Measurements from ENCODE around the gene CNKSR1.

CNKSR1 gene

DNA sequence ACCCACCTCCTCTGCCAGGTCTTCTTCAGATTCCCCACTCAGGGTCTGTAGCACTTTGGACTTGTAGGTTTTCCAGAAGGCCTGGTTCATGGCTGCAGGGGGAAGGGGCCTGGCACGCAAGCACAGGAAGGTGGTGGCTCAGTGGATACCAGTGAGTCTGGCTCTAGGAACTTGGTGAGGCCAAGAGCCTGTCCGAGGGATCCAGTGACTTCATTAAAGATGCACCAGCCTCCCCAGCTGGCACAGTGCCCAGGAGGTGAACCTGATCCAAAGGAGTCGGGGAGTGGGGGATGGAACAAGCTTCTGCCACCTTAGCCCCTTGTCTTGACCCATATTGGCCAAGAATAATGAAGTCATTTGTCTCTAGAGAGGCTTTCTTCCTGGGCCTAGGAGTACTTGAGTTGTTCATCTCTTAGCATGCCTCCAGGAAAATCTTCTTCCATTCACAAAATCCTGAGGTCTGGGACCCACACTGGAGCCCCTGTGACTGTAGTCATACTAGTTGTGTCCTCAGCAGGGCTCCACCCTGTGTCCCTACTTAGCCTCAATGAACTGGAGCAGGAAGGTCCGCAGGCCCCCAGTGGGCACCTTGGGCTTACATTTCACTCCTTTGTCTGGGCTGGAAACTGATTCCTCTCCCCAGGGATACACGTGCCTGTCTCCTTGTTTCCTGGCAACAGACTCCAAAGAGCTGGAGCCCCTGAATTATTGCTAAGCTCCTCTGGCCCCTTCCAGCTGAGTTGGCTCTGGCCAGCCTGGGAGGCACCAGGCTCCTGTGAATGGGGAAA lies 8.7 kb upstream of the CNKSR1 start, which contains the start of gene C1orf232:
TSS of gene C1orf232 (minus strand) at position 554 of the 788 bp plus-strand sequence. CDS start at position 90, 464 bp downstream.
- H3K9ac ChIP-seq (ENCODE audit: insufficient read length, low read depth), result peak within 1 kb of the TSS; percentile 95
- no peak for DNase-seq (ENCODE audit: low read depth, low spot score)
- peak within 1 kb of the TSS; percentile 95 for H3K4me3 ChIP-seq (ENCODE audit: insufficient read length, low read depth)
- H3K4me1 ChIP-seq (ENCODE audit: insufficient read depth, insufficient read length), result peaks cover 37% of the 10 kb centered on the region
- TF ChIP-seq YY1 (IDR thresholded peaks at IDR 0.05; ENCODE audit: insufficient read depth, insufficient read length) (no peak), ZNF274 (IDR thresholded peaks at IDR 0.05; ENCODE audit: low read depth, low read length) (no peak), SUZ12 (IDR thresholded peaks at IDR 0.05; ENCODE audit: extremely low read depth, insufficient read depth, insufficient read length) (no peak)
- peaks cover 34% of the 10 kb centered on the region for H3K27me3 ChIP-seq (ENCODE audit: insufficient read depth, insufficient read length)
- no peaks in the 10 kb centered on the region for H3K9me3 ChIP-seq (ENCODE audit: insufficient read depth, low read length)
- peaks cover 22% of the 10 kb centered on the region for H3K36me3 ChIP-seq (ENCODE audit: insufficient read depth, insufficient read length, low read length)

DNA sequence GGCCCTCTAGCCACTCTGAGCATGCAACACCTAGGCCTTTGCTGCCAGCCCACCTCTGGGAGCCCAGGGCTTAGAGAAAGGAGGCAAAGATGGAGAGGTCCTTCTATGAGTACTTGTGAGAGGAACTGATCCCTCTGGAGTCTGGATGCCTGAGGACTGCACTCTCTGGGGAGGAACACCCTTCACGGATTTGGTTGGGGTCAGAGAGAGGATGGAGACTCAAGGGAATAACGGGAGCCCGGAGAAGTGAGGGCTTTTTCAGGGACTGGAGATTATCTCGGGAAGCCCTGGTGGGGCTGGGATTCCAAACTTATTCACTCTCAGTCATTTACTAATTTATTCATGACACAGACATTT lies 8.1 kb upstream of the CNKSR1 start:
- H3K4me3 ChIP-seq (ENCODE audit: insufficient read length, low read depth), result no peak overlapping the region
- H3K9ac ChIP-seq (ENCODE audit: insufficient read length, low read depth), result no peak overlapping the region

DNA sequence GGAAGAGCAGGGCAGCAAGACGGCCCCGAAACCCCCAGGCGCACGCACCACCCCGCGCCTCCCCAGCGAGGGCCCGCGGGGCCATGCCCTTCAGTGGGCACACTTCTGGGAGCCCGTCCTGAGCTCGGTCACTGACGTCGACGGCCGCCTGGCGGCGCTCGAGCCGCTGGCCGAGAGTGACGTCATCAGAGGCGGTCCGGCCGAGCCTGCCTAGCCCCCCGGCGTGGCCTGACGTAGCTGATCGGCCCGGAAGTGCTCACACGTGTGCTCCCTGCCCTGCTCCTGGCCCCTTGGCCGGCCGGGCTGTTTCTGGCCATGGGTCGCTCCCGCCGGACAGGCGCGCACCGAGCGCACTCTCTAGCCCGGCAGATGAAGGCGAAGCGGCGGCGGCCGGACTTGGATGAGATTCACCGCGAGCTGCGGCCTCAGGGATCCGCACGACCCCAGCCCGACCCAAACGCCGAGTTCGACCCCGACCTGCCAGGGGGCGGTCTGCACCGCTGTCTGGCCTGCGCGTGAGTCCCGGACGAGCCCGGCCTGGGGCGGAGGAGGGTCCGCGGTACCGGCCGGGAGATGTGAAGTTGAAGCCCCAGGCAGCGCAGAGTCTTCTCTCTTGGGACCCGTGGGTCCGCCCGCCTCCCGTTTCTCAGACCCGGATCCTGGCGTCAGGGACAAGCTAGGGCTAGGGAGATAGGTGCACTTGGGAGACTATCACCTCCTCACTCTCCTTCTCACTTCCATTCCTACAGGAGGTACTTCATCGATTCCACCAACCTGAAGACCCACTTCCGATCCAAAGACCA lies 7.4 kb upstream of the CNKSR1 start, which contains the start of gene ZNF593:
TSS of gene ZNF593 (plus strand) at position 240 of the 803 bp plus-strand sequence. CDS start at position 316, 76 bp downstream.
- peak; percentile 90 for DNase-seq (ENCODE audit: low read depth, low spot score)
- Histone ChIP-seq H3K27me3 (ENCODE audit: insufficient read depth, insufficient read length) (peaks cover 29% of the 10 kb centered on the region), H3K4me1 (ENCODE audit: insufficient read depth, insufficient read length) (peaks cover 32% of the 10 kb centered on the region), H3K9me3 (ENCODE audit: insufficient read depth, low read length) (no peaks in the 10 kb centered on the region), H3K9ac (ENCODE audit: insufficient read length, low read depth) (peak within 1 kb of the TSS; percentile 95), H3K4me3 (ENCODE audit: insufficient read length, low read depth) (peak within 1 kb of the TSS; percentile 95), H3K36me3 (ENCODE audit: insufficient read depth, insufficient read length, low read length) (peaks cover 24% of the 10 kb centered on the region)
- no peak for TF ChIP-seq ZNF274 (IDR thresholded peaks at IDR 0.05; ENCODE audit: low read depth, low read length)
- no peak for TF ChIP-seq SUZ12 (IDR thresholded peaks at IDR 0.05; ENCODE audit: extremely low read depth, insufficient read depth, insufficient read length)
- TF ChIP-seq YY1 (IDR thresholded peaks at IDR 0.05; ENCODE audit: insufficient read depth, insufficient read length), result no peak

More for the DNA sequence above, 8.1 kb upstream of the CNKSR1 start:
- no peak for DNase-seq (ENCODE audit: low read depth, low spot score)
- H3K9me3 ChIP-seq (ENCODE audit: insufficient read depth, low read length), result no peaks in the 10 kb centered on the region
- peaks cover 29% of the 10 kb centered on the region for H3K27me3 ChIP-seq (ENCODE audit: insufficient read depth, insufficient read length)
- no peak for TF ChIP-seq SUZ12 (IDR thresholded peaks at IDR 0.05; ENCODE audit: extremely low read depth, insufficient read depth, insufficient read length)
- no peak for TF ChIP-seq YY1 (IDR thresholded peaks at IDR 0.05; ENCODE audit: insufficient read depth, insufficient read length)
- no peak for TF ChIP-seq ZNF274 (IDR thresholded peaks at IDR 0.05; ENCODE audit: low read depth, low read length)
- peaks cover 24% of the 10 kb centered on the region for H3K36me3 ChIP-seq (ENCODE audit: insufficient read depth, insufficient read length, low read length)
- peaks cover 32% of the 10 kb centered on the region for H3K4me1 ChIP-seq (ENCODE audit: insufficient read depth, insufficient read length)

DNA sequence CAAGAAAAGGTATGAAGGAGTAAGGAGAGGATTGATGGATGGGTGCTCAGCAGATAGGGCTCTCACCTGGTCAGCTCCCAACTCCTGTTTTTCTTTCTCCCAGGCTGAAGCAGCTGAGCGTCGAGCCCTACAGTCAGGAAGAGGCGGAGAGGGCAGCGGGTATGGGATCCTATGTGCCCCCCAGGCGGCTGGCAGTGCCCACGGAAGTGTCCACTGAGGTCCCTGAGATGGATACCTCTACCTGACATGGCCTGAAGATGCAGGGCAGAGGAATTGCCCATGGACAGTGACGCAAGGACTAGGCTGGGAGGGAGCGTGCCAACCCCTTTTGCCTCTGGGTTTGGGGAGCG lies 6.8 kb upstream of the CNKSR1 start:
- peaks cover 24% of the 10 kb centered on the region for H3K36me3 ChIP-seq (ENCODE audit: insufficient read depth, insufficient read length, low read length)
- H3K9me3 ChIP-seq (ENCODE audit: insufficient read depth, low read length), result no peaks in the 10 kb centered on the region
- H3K4me1 ChIP-seq (ENCODE audit: insufficient read depth, insufficient read length), result peaks cover 32% of the 10 kb centered on the region
- peak overlapping the region; percentile 95 for H3K4me3 ChIP-seq (ENCODE audit: insufficient read length, low read depth)
- no peak for DNase-seq (ENCODE audit: low read depth, low spot score)
- H3K27me3 ChIP-seq (ENCODE audit: insufficient read depth, insufficient read length), result peaks cover 29% of the 10 kb centered on the region
- TF ChIP-seq YY1 (IDR thresholded peaks at IDR 0.05; ENCODE audit: insufficient read depth, insufficient read length) (no peak), ZNF274 (IDR thresholded peaks at IDR 0.05; ENCODE audit: low read depth, low read length) (no peak), SUZ12 (IDR thresholded peaks at IDR 0.05; ENCODE audit: extremely low read depth, insufficient read depth, insufficient read length) (no peak)
- peak overlapping the region; percentile 95 for H3K9ac ChIP-seq (ENCODE audit: insufficient read length, low read depth)

DNA sequence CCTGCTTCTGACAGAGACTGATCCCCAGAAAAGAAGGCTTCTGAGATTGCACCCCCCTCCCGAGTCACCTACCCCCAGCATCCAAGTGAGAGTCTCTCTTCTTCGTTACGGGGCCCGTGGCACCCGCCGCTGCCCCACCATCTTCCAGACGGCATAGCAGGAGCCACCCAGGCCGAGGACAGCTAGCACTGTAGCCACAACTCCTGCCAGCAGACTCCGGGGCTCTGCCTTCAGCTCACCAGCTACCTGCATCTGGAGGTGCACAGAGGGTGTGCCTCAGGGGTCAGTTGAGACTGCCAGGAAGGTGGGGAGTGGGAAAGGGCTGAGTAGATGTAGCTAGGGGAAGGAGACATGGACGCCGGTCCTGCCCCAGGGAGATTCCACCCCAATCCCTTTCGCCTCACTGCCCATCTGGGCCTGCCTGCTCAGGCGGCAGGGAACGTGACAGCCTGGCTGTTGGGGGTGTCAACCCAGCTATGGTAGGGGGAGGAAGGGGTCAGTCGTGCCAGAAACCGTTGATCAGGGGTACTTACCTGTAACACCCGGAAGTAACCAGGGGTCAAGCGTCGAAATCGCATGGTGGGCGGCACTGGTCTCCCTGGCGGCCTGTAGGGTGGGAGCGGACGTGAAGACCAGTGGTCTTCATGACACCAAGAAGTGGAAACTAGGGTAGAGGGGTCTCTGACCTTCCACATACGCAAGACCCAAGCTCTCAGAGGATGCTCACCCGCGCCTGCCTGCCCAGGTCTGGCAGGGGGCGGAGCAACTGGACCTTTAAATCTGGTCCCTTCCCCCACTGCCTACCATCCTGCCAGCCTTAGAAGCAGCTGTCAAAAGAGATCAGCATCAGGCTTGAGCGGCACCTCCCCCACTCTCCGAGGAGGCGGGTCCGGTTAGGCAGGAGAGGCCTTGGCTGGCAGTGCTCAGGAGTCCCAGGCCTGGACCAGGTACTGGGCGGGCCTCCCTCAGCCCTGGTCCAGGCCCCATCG lies 5.9 kb upstream of the CNKSR1 start, which contains the start of gene ZNF593OS:
TSS of gene ZNF593OS (minus strand) at position 749 of the 989 bp plus-strand sequence. CDS start at position 578, 171 bp downstream.
- Histone ChIP-seq H3K9me3 (ENCODE audit: insufficient read depth, low read length) (no peaks in the 10 kb centered on the region), H3K27me3 (ENCODE audit: insufficient read depth, insufficient read length) (peaks cover 21% of the 10 kb centered on the region), H3K36me3 (ENCODE audit: insufficient read depth, insufficient read length, low read length) (peaks cover 24% of the 10 kb centered on the region), H3K4me3 (ENCODE audit: insufficient read length, low read depth) (peak within 1 kb of the TSS; percentile 95), H3K9ac (ENCODE audit: insufficient read length, low read depth) (peak within 1 kb of the TSS; percentile 95), H3K4me1 (ENCODE audit: insufficient read depth, insufficient read length) (peaks cover 25% of the 10 kb centered on the region)
- no peak for TF ChIP-seq YY1 (IDR thresholded peaks at IDR 0.05; ENCODE audit: insufficient read depth, insufficient read length)
- TF ChIP-seq SUZ12 (IDR thresholded peaks at IDR 0.05; ENCODE audit: extremely low read depth, insufficient read depth, insufficient read length), result no peak
- no peak for DNase-seq (ENCODE audit: low read depth, low spot score)

DNA sequence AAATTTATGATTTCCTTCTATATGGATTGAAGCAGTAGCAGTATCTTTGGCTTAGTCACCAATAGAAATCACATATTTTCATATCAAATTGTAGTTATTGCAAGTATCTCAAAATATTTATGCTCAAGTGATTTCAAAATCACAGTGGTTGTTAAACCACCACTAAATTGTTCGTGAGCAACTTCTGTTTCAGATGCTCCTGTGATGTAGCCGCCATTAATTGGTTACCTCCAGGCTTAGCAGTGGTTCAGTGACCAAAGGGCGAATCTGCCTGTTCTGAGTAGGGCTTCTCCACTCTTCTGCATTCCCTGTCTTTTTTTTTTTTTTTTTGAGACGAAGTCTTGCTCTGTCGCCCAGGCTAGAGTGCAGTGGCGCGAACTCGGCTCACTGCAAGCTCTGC lies 1.9 kb upstream of the CNKSR1 start:
- Histone ChIP-seq H3K27me3 (ENCODE audit: insufficient read depth, insufficient read length) (no peaks in the 10 kb centered on the region), H3K9ac (ENCODE audit: insufficient read length, low read depth) (no peak overlapping the region), H3K9me3 (ENCODE audit: insufficient read depth, low read length) (no peaks in the 10 kb centered on the region), H3K4me3 (ENCODE audit: insufficient read length, low read depth) (no peak overlapping the region), H3K36me3 (ENCODE audit: insufficient read depth, insufficient read length, low read length) (peaks cover 42% of the 10 kb centered on the region), H3K4me1 (ENCODE audit: insufficient read depth, insufficient read length) (peaks cover 25% of the 10 kb centered on the region)
- no peak for TF ChIP-seq YY1 (IDR thresholded peaks at IDR 0.05; ENCODE audit: insufficient read depth, insufficient read length)
- TF ChIP-seq SUZ12 (IDR thresholded peaks at IDR 0.05; ENCODE audit: extremely low read depth, insufficient read depth, insufficient read length), result no peak
- TF ChIP-seq ZNF274 (IDR thresholded peaks at IDR 0.05; ENCODE audit: low read depth, low read length), result no peak
- no peak for DNase-seq (ENCODE audit: low read depth, low spot score)

Data from NT2/D1 (cell line).